NOMO-1 treated with DMSO at 0.1 percent for 48 hours (cell line): Measurements from ENCODE around the gene CD1E.
"Not testable (repeated sequence)": the region's sequence is repeated elsewhere in the genome, so short reads cannot be mapped to it uniquely, and the experiment has no call there.

Experiments
- DNase-seq: peaks from one replicate; lab custom pipeline; 2025; ENCODE audit not compliant: unreplicated experiment; lab: John Stamatoyannopoulos, UW

CD1E gene

GRCh38 chr1:158353303-158354075 lies at the start of gene CD1E:
Gene CD1E (plus strand): TSS chr1:158353894. CDS start chr1:158353989, 95 bp downstream.
- peak; percentile 38 for DNase-seq

- no peak for DNase-seq
Observed at GRCh38 chr1:158310623-158311022, 43.1 kb upstream of the CD1E start.

GRCh38 chr1:158311066-158311465 lies 42.6 kb upstream of the CD1E start:
- no peak for DNase-seq

- DNase-seq = no peak
Observed at GRCh38 chr1:158323866-158324265, 29.8 kb upstream of the CD1E start.

- no peak for DNase-seq
Observed at GRCh38 chr1:158324395-158324794, 29.3 kb upstream of the CD1E start.

- no peak for DNase-seq
Observed at GRCh38 chr1:158327481-158327880, 26.2 kb upstream of the CD1E start.

GRCh38 chr1:158328426-158328825 lies 25.3 kb upstream of the CD1E start:
- DNase-seq = peak; percentile 19

- DNase-seq = no peak
Observed at GRCh38 chr1:158329300-158329699, 24.4 kb upstream of the CD1E start.

GRCh38 chr1:158329733-158330132 lies 24.0 kb upstream of the CD1E start:
- DNase-seq = peak; percentile 34

GRCh38 chr1:158330391-158331105 lies 23.1 kb upstream of the CD1E start:
- DNase-seq = no peak

- no peak for DNase-seq
Observed at GRCh38 chr1:158331106-158331425, 22.6 kb upstream of the CD1E start.

- no peak for DNase-seq
Observed at GRCh38 chr1:158331481-158332150, 22.1 kb upstream of the CD1E start, which contains the start of gene CD1B. Gene CD1B (minus strand): TSS chr1:158331531. CDS start chr1:158331423, 108 bp downstream.

- peak; percentile 68 for DNase-seq
Observed at GRCh38 chr1:158333405-158334155, 20.1 kb upstream of the CD1E start.

- no peak for DNase-seq
Observed at GRCh38 chr1:158334526-158335212, 19.0 kb upstream of the CD1E start.

GRCh38 chr1:158335213-158335532 lies 18.5 kb upstream of the CD1E start:
- no peak for DNase-seq

- DNase-seq = not testable (repeated sequence)
Observed at GRCh38 chr1:158336413-158336812, 17.3 kb upstream of the CD1E start.

- DNase-seq = not testable (repeated sequence)
Observed at GRCh38 chr1:158348946-158349345, 4.7 kb upstream of the CD1E start.

GRCh38 chr1:158354255-158354654 lies 561 bp downstream of the CD1E start:
- DNase-seq = peak; percentile 2

GRCh38 chr1:158355773-158356285 lies 2.1 kb downstream of the CD1E start:
- no peak for DNase-seq

- DNase-seq = no peak
Observed at GRCh38 chr1:158356616-158357015, 2.9 kb downstream of the CD1E start.
